RWPE2 (cell line): ENCODE results near the gene FNDC1.

Experiments used
- ATAC-seq: fragments of 200-7000 bp; cut with Tn5 transposase; 3 replicates; pipeline ENCODE4 v1.9.1; 2021; ENCODE audit warnings: low read depth
- DNase-seq: peaks from one replicate; pipeline ENCODE4 v3.0.0-alpha.2; 2020; ENCODE audit warnings: low spot score
- H3K27ac ChIP-seq: fragments of 450-650 bp; 2 replicates; pipeline ENCODE4 v1.5.1; 2017; ENCODE audit warnings: mild to moderate bottlenecking; ENCODE audit not compliant: poor library complexity, severe bottlenecking
- H3K27me3 ChIP-seq: fragments of 250-450 bp; sonication (Bioruptor Pico); 2 replicates; pipeline ENCODE4 v1.5.1; 2021; ENCODE audit warnings: mild to moderate bottlenecking, moderate library complexity; ENCODE audit not compliant: insufficient read depth, poor library complexity, severe bottlenecking
- H3K36me3 ChIP-seq: fragments of 250-450 bp; sonication (Bioruptor Pico); 2 replicates; pipeline ENCODE4 v1.5.1; 2020; ENCODE audit warnings: low read depth, mild to moderate bottlenecking, moderate library complexity
- H3K4me1 ChIP-seq: fragments of 250-450 bp; sonication (Bioruptor Pico); 2 replicates; pipeline ENCODE4 v1.5.1; 2021; ENCODE audit warnings: mild to moderate bottlenecking, moderate library complexity; ENCODE audit not compliant: insufficient read depth, poor library complexity, severe bottlenecking
- H3K4me3 ChIP-seq: fragments of 250-450 bp; sonication (Bioruptor Pico); 2 replicates; pipeline ENCODE4 v1.5.1; 2021; ENCODE audit warnings: mild to moderate bottlenecking, moderate library complexity; ENCODE audit not compliant: severe bottlenecking
- H3K9me3 ChIP-seq: fragments of 250-450 bp; sonication (Bioruptor Pico); 2 replicates; pipeline ENCODE4 v1.5.1; 2021; ENCODE audit warnings: mild to moderate bottlenecking, moderate library complexity; ENCODE audit not compliant: severe bottlenecking
- TF ChIP-seq, protein P1 (sequence below): fragments of 450-650 bp; IDR thresholded peaks from one replicate; pipeline ENCODE4 v1.5.1; 2017; ENCODE audit warnings: mild to moderate bottlenecking, moderate library complexity; ENCODE audit not compliant: poor library complexity, severe bottlenecking

FNDC1 gene

DNA sequence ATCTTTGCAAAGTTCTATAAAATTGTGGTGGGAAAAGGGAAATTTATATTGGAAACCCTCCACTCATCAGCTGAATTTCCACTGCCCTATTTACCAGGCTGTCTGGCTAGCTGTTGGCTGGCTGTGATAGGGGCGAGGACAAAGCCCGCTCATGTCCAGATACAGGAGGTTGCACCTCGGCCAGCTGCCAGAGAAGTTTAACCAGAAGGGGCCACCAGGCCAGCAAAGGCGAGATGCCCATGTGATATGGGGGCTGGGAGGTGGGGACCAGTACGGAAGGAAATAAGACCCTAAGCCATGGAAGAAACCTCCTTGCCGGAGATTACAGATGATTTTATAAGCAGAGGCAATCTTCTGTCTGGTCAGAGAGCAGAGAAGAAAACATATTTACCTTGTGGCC lies 143.8 kb downstream of the FNDC1 start:
- no peak overlapping the region for H3K27ac ChIP-seq
- H3K4me1 ChIP-seq: no peaks in the 10 kb centered on the region
- peaks cover 5% of the 10 kb centered on the region for H3K27me3 ChIP-seq
- H3K36me3 ChIP-seq: no peaks in the 10 kb centered on the region
- DNase-seq (no peak), ATAC-seq (no peak)
- H3K9me3 ChIP-seq: no peaks in the 10 kb centered on the region
- H3K4me3 ChIP-seq: no peak overlapping the region
- TF ChIP-seq, protein P1, sequence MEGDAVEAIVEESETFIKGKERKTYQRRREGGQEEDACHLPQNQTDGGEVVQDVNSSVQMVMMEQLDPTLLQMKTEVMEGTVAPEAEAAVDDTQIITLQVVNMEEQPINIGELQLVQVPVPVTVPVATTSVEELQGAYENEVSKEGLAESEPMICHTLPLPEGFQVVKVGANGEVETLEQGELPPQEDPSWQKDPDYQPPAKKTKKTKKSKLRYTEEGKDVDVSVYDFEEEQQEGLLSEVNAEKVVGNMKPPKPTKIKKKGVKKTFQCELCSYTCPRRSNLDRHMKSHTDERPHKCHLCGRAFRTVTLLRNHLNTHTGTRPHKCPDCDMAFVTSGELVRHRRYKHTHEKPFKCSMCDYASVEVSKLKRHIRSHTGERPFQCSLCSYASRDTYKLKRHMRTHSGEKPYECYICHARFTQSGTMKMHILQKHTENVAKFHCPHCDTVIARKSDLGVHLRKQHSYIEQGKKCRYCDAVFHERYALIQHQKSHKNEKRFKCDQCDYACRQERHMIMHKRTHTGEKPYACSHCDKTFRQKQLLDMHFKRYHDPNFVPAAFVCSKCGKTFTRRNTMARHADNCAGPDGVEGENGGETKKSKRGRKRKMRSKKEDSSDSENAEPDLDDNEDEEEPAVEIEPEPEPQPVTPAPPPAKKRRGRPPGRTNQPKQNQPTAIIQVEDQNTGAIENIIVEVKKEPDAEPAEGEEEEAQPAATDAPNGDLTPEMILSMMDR: no peak

- no peaks in the 10 kb centered on the region for H3K36me3 ChIP-seq
- DNase-seq (no peak), ATAC-seq (no peak)
- H3K9me3 ChIP-seq: no peaks in the 10 kb centered on the region
- TF ChIP-seq, protein P1: no peak
- no peak overlapping the region for H3K4me3 ChIP-seq
- H3K27ac ChIP-seq: no peak overlapping the region
- H3K27me3 ChIP-seq: peaks cover 14% of the 10 kb centered on the region
- H3K4me1 ChIP-seq: no peaks in the 10 kb centered on the region
Measured at GRCh38 chr6:159315562-159315961, 146.4 kb downstream of the FNDC1 start.

DNA sequence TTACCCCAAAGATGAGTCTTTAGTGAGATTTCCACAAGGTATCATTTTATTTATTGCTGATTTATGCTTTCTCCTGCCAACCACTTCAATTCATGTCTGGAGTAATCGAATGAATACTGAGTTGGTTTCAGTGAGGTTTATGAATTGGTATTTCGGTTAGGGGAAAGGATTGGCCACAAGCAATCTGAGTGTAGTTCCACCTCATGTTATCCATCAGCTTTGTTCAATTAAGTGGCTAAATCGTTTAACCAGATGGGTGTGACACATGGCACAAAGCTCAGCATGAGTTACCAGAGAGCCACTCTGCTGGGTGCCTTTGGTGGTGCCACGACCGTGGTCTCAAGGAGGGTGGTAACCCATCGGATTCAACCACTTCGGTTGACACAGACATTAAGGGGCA lies 148.2 kb downstream of the FNDC1 start:
- H3K36me3 ChIP-seq: no peaks in the 10 kb centered on the region
- H3K9me3 ChIP-seq: no peaks in the 10 kb centered on the region
- DNase-seq (no peak), ATAC-seq (no peak)
- no peak overlapping the region for H3K4me3 ChIP-seq
- H3K27me3 ChIP-seq: peaks cover 18% of the 10 kb centered on the region
- H3K27ac ChIP-seq: no peak overlapping the region
- no peaks in the 10 kb centered on the region for H3K4me1 ChIP-seq
- TF ChIP-seq, protein P1: no peak

GRCh38 chr6:159321267-159321666 lies 152.1 kb downstream of the FNDC1 start:
- peaks cover 18% of the 10 kb centered on the region for H3K27me3 ChIP-seq
- H3K4me1 ChIP-seq: no peaks in the 10 kb centered on the region
- no peak overlapping the region for H3K4me3 ChIP-seq
- ATAC-seq: peak; percentile 78; the same call in 2 of the 3 replicates
- TF ChIP-seq, protein P1: no peak
- no peaks in the 10 kb centered on the region for H3K9me3 ChIP-seq
- DNase-seq: no peak
- no peak overlapping the region for H3K27ac ChIP-seq
- H3K36me3 ChIP-seq: no peaks in the 10 kb centered on the region
